Measurements from ENCODE around the gene ASPN.
"Not testable (repeated sequence)": the region's sequence is repeated elsewhere in the genome, so short reads cannot be mapped to it uniquely, and the experiment has no call there.

The ASPN gene

DNA sequence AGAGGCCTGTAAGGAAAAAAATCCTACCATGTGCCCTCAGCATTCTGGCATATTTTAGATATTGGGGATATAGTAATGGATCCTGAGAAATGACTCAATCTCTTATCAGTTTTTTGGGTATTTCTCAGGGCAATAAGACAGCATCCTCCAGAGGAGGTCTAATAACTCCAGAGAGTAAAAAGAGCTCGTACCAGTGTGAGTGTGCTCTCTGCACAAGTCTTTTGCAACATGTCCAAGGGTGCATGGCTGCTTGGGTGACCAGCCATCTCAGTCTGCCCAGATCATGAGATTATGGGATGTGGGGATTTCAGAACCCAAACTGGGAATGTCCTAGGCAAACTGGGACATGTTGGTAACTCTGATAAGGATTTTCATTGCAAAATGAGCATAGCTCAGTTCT, 15.3 kb downstream of the ASPN start:
- DNase-seq: no peak

GRCh38 chr9:92463984-92464383, 18.3 kb downstream of the ASPN start:
- DNase-seq: no peak

GRCh38 chr9:92463387-92463786, 18.9 kb downstream of the ASPN start:
- no peak for DNase-seq

DNA sequence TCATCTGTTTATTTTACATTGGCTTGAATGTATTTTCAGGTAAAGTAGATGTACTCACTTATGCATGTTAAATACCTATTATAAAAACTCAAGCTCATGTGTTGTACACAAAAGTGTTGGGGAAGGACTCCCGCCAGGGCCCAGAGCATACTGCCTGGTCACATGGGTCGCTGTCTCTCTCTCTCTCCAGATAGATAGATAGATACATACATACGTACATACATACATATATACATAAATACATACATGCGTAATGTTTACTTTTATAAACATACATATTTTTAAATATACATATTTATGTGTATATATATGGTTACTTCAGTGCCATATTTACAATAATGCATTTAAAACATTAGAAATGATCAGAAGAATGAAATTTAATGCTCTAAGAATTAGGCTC, 24.7 kb downstream of the ASPN start:
- DNase-seq: no peak

DNA sequence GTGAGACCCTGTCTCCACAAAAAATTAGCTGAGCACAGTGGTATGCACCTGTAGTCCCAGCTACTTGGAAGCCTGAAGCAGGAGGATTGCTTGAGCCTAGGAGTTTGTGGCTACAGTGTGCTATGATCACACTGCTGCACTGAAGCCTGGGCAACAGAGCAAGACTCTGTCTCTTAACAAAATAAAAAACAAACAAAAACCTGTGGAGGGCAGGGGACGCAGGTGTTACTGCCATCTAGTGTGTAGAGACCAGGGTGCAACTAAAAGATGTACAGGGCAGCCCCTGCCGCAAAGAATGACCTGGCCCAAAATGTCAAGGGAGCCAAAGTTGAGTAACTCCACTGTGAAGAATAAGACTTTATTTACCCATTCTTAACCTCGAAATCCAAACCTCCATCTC, 27.1 kb downstream of the ASPN start:
- DNase-seq: no peak

DNA sequence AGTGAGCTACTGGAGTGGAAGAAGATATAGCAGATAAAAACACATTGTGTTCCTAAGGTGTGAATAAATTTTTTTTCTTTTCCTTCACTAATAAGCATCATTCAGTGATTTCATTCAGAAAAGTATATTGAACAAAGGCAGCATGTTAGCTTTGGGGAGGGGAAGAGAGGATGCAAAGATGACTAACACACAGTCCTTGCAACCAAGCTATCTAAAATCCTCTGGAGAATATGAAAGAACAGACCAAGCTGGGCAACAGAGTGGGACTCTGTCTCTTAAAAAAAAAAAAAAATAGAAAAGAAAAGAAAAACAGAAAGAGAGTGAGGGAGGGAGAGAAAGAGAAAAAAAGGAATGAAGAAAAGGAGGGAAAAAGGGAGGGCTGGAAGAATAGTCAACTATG, 35.8 kb downstream of the ASPN start:
- no peak for DNase-seq

DNA sequence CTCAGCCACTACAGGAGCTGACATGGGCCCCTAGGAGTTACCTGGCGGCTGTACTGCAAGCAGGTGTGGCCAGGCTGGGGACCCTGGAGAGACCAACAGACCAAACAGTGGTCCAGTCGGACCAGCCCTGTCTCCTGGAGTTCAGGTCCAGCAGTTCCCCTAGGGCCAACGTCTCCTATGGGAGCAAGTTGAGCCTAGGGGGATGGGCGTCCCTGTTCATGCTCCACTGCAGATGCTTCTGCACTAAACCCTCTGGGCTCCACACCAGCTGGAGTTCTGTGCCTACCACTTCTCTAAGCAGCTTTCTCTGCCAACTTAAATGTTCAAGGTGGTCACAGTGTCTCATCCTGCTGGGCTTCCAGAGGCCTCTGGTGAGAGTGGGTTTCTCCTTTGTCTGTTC, 37.5 kb downstream of the ASPN start:
- no peak for DNase-seq

DNA sequence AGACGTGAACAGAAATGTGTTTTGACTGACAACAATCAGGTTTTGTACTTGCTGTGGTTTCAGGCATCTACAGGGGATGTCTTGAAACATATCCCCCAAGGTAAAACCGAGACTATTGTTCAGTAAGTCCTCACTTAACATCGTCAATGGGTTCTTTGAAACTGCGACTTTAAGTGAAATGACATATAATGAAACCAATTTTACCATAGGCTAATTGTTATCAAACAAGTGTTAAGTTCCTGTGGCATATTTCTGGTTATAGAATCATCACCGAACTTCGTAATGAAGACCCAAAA, 41.6 kb downstream of the ASPN start:
- DNase-seq: peak; percentile 35

DNA sequence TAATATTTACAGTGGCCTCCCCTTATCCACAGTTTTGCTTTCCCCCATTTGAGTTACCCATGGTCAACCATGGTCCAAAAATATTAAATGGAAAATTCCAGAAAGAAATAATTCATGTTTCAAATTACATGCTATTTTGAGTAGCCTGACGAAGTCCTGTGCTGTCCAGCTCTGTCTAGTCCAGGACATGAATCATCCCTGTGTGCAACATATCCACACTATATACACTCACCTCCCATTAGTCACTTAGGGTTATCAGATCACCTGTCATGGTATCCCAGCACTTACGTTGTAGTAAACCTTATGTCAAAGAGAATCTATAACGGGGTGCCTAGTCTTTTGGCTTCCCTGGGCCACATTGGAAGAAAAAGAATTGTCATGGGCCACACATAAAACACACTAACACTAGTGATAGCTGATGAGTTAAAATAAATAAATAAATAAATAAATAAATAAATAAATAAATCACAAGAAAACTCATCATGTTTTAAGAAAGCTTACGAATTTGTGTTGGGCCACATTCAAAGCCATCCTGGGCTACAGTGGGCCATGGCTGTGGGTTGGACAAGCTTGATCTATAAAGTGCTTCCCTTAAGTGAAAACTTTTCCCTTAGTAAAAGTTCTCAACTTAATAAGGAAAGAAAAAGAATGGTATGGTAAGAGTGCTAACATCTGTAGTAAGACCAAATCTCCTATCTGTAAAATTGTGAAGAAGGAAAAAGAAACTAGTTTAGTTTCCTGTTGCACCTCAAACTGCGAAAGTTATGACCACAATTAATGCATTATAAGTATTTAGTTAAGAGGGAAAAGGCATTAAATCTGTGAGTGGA, 42.2 kb downstream of the ASPN start:
- DNase-seq: no peak

GRCh38 chr9:92438900-92439526, 43.3 kb downstream of the ASPN start:
- DNase-seq: peak; percentile 31

DNA sequence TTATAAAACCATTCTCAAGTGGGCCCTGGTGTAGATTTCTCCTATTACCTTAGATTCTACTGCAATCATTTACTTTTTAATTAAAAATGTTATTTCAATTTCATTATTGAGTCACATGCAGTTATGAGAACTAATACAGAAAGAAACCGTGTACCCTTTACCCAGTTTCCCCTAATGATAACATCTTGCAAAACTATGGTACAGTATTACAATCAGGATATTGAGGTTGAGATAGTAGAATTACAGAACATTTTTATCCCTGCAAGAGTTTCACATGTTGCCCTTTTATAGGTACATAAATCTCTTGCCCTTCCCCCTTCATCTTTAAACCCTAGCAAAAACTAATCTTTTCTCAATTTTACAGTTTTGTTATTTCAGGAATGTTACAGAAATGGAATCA, 47.0 kb downstream of the ASPN start:
- DNase-seq: no peak

GRCh38 chr9:92432972-92433548, 49.2 kb downstream of the ASPN start:
- no peak for DNase-seq

DNA sequence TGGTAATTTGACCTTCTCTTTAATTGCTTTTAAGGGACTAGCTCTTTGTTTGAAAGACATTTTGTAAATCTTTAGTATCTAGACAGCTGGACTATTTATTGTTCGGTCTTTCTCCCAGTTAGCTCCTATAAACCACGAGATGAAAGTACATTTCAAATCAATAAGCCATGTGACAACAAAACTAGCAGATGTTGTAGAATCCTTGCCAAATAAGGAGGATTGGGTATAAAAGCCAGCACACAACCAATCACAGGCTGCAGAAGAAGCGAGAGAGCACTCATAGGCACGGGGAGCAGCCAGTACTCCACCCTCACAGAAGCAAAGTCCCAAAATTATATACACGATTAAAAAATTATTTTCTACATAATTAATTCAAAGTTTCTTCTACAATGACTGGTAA, 50.0 kb downstream of the ASPN start:
- no peak for DNase-seq

DNA sequence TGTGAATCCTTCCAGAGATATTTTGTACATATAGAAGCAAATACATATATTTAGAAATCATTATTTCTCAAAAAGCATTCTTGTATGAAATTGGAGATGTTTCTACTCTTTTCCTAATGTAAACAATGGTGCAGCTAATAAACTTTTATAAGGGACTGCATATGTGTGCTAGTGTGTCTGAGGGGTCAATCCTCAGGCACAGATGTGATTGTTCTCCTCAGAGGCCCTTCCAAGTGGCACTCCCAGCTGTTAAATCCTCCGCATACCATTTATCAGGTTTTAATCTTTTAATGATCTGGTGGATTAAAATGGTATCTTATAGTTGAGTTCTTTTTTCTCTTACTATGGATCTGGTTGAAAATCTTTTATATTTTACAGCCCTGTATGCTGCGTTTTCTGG, 52.5 kb downstream of the ASPN start:
- no peak for DNase-seq

DNA sequence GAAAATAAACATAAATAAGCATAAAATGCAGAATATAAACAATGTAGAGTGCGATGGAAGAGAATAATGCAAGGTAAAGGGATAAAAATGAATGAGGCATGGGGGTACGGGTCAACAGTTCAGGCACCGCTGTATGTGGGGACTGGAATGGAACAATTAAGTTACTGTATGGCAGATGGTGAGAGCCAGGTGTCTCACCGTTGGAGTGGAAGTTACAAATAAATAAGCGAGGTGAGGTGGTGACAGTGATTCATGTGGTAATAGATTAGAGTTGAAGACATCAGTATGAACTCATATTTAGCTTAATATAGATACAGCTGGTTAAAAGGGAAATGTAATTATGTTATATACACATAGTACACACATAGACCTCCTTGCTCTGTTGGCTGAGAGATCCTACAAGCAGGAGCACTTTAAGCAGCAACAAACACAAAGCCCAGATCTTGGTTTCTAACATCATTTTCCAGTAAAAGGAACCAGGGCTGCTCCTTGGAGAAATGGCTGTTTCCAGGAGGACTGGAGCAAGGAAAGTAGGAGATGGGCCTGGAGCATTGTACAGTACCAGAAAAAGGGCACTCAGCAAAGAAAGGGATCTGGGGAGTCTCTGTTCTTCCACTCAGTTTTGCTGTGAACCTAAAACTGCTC, 55.7 kb downstream of the ASPN start:
- no peak for DNase-seq

DNA sequence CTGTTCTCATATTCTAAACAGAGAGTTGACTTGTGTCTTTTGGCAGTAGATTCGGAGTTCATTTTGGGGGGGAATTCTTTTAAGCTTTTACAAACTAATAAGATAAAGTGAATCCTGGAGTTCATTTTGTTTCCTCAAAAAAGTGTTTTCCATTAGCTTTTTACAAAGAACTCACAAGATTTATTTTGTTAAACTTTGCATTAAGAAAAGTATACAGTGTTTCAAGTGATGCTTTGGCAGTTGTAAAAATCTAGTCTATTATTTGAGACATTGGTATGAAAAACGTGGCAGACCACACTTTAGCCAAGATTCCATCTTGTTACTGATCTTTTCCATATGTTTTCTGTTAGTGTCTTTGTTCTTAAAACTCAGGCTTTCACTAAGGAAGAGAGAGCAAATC, 56.8 kb downstream of the ASPN start:
- DNase-seq: no peak

DNA sequence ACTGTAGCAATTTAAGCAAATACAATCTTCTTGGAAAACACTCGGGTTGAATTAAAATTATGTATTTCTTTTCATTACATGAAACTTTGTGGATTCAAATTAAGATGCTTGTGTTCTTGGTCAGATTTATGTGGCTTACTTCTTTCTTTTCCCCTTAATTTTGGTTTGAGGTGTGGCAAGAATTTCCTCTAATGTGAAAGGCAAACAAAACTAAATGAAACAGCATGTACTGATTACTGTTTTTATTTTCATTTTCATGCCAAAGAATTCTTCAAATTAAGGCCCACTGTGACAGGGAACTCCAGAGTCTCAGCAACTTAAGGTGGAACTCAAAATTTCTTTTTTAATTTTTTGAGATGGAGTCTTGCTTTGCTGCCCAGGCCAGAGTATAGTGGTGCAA, 58.0 kb downstream of the ASPN start, which contains the start of gene OMD:
Gene OMD (minus strand): TSS at position 132 of the 400 bp plus-strand sequence. CDS start 6,913 bp downstream, outside the sequence.
- no peak for DNase-seq

DNA sequence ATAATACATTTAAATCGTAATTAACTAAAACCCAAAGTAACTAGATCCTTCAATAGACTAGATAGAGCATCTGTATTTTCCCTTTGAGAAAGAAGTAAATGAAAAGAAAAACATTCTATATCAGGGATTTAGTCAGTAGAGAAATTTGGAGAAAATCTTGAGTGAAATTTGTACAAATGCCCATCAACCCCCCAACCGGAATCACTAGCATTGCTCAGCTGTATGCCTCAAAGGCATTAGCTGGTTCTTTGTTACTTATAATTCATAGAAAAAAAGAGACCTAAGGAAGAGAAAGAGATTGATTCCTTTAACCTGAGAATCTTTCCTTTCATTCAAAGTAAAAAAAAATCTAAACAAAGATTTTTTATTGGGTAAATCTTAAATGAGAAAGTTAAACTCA, 58.7 kb downstream of the ASPN start:
- no peak for DNase-seq

- DNase-seq: no peak
Measured at GRCh38 chr9:92422611-92423338, 59.5 kb downstream of the ASPN start.

DNA sequence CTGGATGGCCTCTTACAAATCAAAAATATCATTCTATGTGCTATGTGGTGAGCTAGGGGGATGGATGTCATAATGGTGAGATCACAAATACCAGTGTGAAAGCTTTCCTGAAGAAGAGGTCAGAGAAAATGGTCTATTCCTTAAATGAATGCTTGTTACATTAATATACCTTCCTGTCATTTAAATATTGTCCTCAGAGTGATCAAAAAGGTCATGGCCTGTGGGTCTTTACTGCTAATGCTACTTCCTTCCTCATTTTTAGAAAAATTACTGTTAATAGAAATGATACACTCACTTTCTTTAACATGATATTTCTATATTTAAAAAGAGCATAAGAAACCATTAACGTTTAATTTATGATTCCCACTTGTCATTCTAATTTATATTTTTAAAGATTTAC, 67.7 kb downstream of the ASPN start:
- DNase-seq: no peak

DNA sequence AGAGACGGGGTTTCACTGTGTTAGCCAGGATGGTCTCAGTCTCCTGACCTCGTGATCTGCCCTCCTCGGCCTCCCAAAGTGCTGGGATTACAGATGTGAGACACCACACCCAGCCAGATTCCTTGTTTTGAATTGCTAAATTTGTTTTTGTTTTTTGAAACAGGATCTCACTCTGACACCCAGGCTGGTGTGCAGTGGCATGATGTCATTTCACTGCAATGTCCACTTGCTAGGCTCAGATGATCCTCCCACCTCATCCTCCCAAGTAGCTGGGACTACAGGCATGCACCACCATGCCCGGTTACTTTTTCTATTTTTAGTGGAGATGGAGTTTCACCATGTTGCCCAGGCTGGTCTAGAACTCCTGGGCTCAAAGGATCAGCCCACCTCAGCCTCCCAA, 71.1 kb downstream of the ASPN start:
- DNase-seq: not testable (repeated sequence)

DNA sequence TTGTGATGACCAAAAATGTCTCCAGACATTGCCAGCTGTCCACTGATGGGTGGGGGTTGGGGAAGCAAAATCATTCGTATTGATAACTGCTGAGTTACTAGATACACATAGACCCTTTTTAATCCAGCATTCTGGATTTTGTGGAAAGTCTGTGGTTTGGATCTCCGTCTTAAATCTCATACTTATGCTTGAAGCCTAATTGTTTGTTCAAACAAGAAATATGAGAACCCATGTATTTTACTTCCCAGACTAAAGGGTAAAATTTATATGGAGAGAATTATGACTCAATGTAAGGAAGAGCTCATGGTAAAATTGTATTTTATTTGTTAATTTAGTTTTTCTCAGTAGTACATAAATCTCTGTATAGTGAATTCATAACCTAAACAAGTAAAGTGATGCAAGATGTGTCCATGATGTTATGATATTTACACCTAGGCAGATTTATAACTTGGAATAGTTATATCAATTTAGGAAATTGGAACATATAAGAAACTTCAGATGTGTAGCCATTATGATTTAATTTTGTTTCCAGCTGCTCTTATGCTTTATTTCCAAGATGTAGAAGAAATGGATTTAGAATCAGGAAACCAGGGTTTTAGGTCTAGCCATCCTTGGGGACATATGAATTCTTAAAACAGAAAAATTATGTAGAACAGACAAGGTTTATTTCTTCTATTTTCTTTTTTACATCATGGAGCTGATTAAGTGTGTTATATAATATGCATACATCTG, 73.4 kb downstream of the ASPN start:
- no peak for DNase-seq

GRCh38 chr9:92407818-92408217, 74.5 kb downstream of the ASPN start:
- DNase-seq: no peak

Data from CD4-positive, alpha-beta T cell treated with Interleukin-17A for 1 hour (primary cell).